ENCODE results near the gene PRKCSH. TPM values are rescaled to one million over a fixed set of nuclear protein-coding genes. Genes with fewer than 3 reads are reported as not detected.
A peak's percentile ranks its signal among the peaks of the same experiment; 100 is the strongest.

The PRKCSH gene
- polyA plus RNA-seq, 3 donors: 24.9 to 172 (median 28.4) TPM

GRCh38 chr19:11495885-11496284, 60.5 kb downstream of the PRKCSH start:
- no peak overlapping the region for H3K27ac ChIP-seq (ENCODE audit: low read depth in 1 of 2, low read length in 2 of 2)
- WGBS (ENCODE audit: insufficient coverage): 97% methylated on average over 22 of the region's 22 CpGs
- no peak for DNase-seq
- no peak for TF ChIP-seq CTCF (IDR thresholded peaks at IDR 0.05)
- peaks cover 0 to 2% (median 0%) of the 10 kb centered on the region in 3 donors for H3K27me3 Mint-ChIP-seq (ENCODE audit: low read depth in 3 of 3)
- no peak overlapping the region for H3K9ac ChIP-seq (ENCODE audit: insufficient read depth, low read length, poor library complexity, severe bottlenecking)
- H3K36me3 ChIP-seq (replicated peaks in 1 of 2; ENCODE audit: control insufficient read depth in 1 of 2, insufficient read depth in 2 of 2, low read length in 2 of 2): peaks cover 22 to 23% of the 10 kb centered on the region in 2 donors
- H3K79me2 ChIP-seq (ENCODE audit: insufficient read depth, low read length): no peaks in the 10 kb centered on the region
- H3K4me3 Mint-ChIP-seq: no peak overlapping the region
- H3K4me1 Mint-ChIP-seq: no peaks in the 10 kb centered on the region
- intact Hi-C loops (cut with micrococcal nuclease): no loop called here
- no peak overlapping the region for H3K4me3 ChIP-seq (replicated peaks in 1 of 3; ENCODE audit: low read depth in 2 of 3, low read length in 3 of 3)
- no peaks in the 10 kb centered on the region for H3K27me3 ChIP-seq (ENCODE audit: control insufficient read depth in 2 of 2, insufficient read depth in 2 of 2, low read length in 2 of 2)
- H3K36me3 Mint-ChIP-seq: peaks cover 30 to 53% of the 10 kb centered on the region in 2 donors
- H4K20me1 ChIP-seq (ENCODE audit: insufficient read depth, low read length): no peaks in the 10 kb centered on the region
- H3K9me3 Mint-ChIP-seq: peaks cover 0 to 2% (median 0%) of the 10 kb centered on the region in 7 donors
- H3K4me1 ChIP-seq (ENCODE audit: control insufficient read depth in 1 of 2, insufficient read depth in 2 of 2, low read length in 2 of 2): no peaks in the 10 kb centered on the region
- no peak overlapping the region for H3K4me2 ChIP-seq (replicated peaks; ENCODE audit: extremely low read depth, low read length, poor library complexity, severe bottlenecking)
- no peak overlapping the region for H2AFZ ChIP-seq (ENCODE audit: insufficient read depth, low read depth, low read length, poor library complexity, severe bottlenecking)
- no peak overlapping the region for H3K27ac Mint-ChIP-seq
- H3K9me3 ChIP-seq (replicated peaks in 1 of 2; ENCODE audit: control insufficient read depth in 1 of 2, insufficient read depth in 1 of 2, low read length in 2 of 2): no peaks in the 10 kb centered on the region

- 64% methylated on average over 11 of the region's 17 CpGs for WGBS (ENCODE audit: insufficient coverage)
- Mint-ChIP-seq H3K36me3 (peaks cover 31 to 57% of the 10 kb centered on the region in 2 donors), H3K9me3 (no peaks in the 10 kb centered on the region), H3K4me3 (no peak overlapping the region), H3K27me3 (ENCODE audit: low read depth in 3 of 3) (peaks cover 0 to 2% (median 0%) of the 10 kb centered on the region in 3 donors), H3K27ac (peak overlapping the region in 2 of 7 donors; percentile 40 to 71), H3K4me1 (no peaks in the 10 kb centered on the region)
- peak; percentile 61 for TF ChIP-seq CTCF (IDR thresholded peaks at IDR 0.05)
- no peaks in the 10 kb centered on the region for H3K79me2 ChIP-seq (ENCODE audit: insufficient read depth, low read length)
- H3K9me3 ChIP-seq (replicated peaks in 1 of 2; ENCODE audit: control insufficient read depth in 1 of 2, insufficient read depth in 1 of 2, low read length in 2 of 2): no peaks in the 10 kb centered on the region
- H3K27me3 ChIP-seq (ENCODE audit: control insufficient read depth in 2 of 2, insufficient read depth in 2 of 2, low read length in 2 of 2): no peaks in the 10 kb centered on the region
- no peaks in the 10 kb centered on the region for H4K20me1 ChIP-seq (ENCODE audit: insufficient read depth, low read length)
- no peak overlapping the region for H3K27ac ChIP-seq (ENCODE audit: low read depth in 1 of 2, low read length in 2 of 2)
- H3K4me2 ChIP-seq (replicated peaks; ENCODE audit: extremely low read depth, low read length, poor library complexity, severe bottlenecking): no peak overlapping the region
- intact Hi-C loops (cut with micrococcal nuclease): no loop called here
- no peak overlapping the region for H3K9ac ChIP-seq (ENCODE audit: insufficient read depth, low read length, poor library complexity, severe bottlenecking)
- H3K4me3 ChIP-seq (replicated peaks in 1 of 3; ENCODE audit: low read depth in 2 of 3, low read length in 3 of 3): no peak overlapping the region
- peaks cover 22 to 23% of the 10 kb centered on the region in 2 donors for H3K36me3 ChIP-seq (replicated peaks in 1 of 2; ENCODE audit: control insufficient read depth in 1 of 2, insufficient read depth in 2 of 2, low read length in 2 of 2)
- H2AFZ ChIP-seq (ENCODE audit: insufficient read depth, low read depth, low read length, poor library complexity, severe bottlenecking): no peak overlapping the region
- peak; percentile 33 to 68 (median 41) for DNase-seq
- H3K4me1 ChIP-seq (ENCODE audit: control insufficient read depth in 1 of 2, insufficient read depth in 2 of 2, low read length in 2 of 2): no peaks in the 10 kb centered on the region
Measured at GRCh38 chr19:11496391-11497163, 61.1 kb downstream of the PRKCSH start.
